8988T (cell line): ENCODE measurements around the gene SLC35E4.
"Not testable (repeated sequence)": the region's sequence is repeated elsewhere in the genome, so short reads cannot be mapped to it uniquely, and the experiment has no call there.

ENCODE experiments used
- DNase-seq: peaks from one replicate; pipeline ENCODE4 v3.0.0; 2011

The SLC35E4 gene

GRCh38 chr22:30612789-30613188 lies 22.8 kb upstream of the SLC35E4 start:
- no peak for DNase-seq

GRCh38 chr22:30614268-30614667 lies 21.3 kb upstream of the SLC35E4 start:
- DNase-seq: no peak

GRCh38 chr22:30614879-30615278 lies 20.7 kb upstream of the SLC35E4 start:
- no peak for DNase-seq

GRCh38 chr22:30615543-30615954 lies 20.0 kb upstream of the SLC35E4 start:
- no peak for DNase-seq

- no peak for DNase-seq
Measured at GRCh38 chr22:30617819-30618218, 17.8 kb upstream of the SLC35E4 start.

GRCh38 chr22:30619909-30620308 lies 15.7 kb upstream of the SLC35E4 start:
- not testable (repeated sequence) for DNase-seq

- peak; percentile 13 for DNase-seq
Measured at GRCh38 chr22:30626413-30626812, 9.2 kb upstream of the SLC35E4 start.

- DNase-seq: no peak
Measured at GRCh38 chr22:30627471-30627870, 8.1 kb upstream of the SLC35E4 start.

GRCh38 chr22:30628491-30628890 lies 7.1 kb upstream of the SLC35E4 start:
- no peak for DNase-seq

GRCh38 chr22:30631469-30631868 lies 4.1 kb upstream of the SLC35E4 start:
- not testable (repeated sequence) for DNase-seq

- DNase-seq: peak; percentile 94
Measured at GRCh38 chr22:30634471-30635233, 929 bp upstream of the SLC35E4 start.

GRCh38 chr22:30636226-30637077 lies 871 bp downstream of the SLC35E4 start:
- peak; percentile 49 for DNase-seq

GRCh38 chr22:30637701-30638114 lies 2.1 kb downstream of the SLC35E4 start:
- DNase-seq: no peak

- no peak for DNase-seq
Measured at GRCh38 chr22:30640361-30640760, 4.8 kb downstream of the SLC35E4 start.

GRCh38 chr22:30640839-30641430 lies 5.4 kb downstream of the SLC35E4 start:
- no peak for DNase-seq

GRCh38 chr22:30643055-30643875 lies 7.7 kb downstream of the SLC35E4 start:
- no peak for DNase-seq

- DNase-seq: no peak
Measured at GRCh38 chr22:30646518-30647160, 11.1 kb downstream of the SLC35E4 start.

GRCh38 chr22:30647536-30647935 lies 12.0 kb downstream of the SLC35E4 start:
- no peak for DNase-seq

- DNase-seq: no peak
Measured at GRCh38 chr22:30648825-30649224, 13.2 kb downstream of the SLC35E4 start.

GRCh38 chr22:30649430-30650007 lies 13.9 kb downstream of the SLC35E4 start:
- DNase-seq: peak; percentile 86

- DNase-seq: no peak
Measured at GRCh38 chr22:30650508-30651116, 15.0 kb downstream of the SLC35E4 start.
